HL-60 (cell line): ENCODE measurements around the gene RAB11FIP2.

Experiments used
- DNase-seq, 2 experiments: peaks; one replicate each; pipeline ENCODE4 v3.0.0-alpha.2; 2010 to 2020; ENCODE audit warnings: low read depth in 1 of 2, low spot score in 1 of 2
- H3K27ac ChIP-seq: fragments of 250-450 bp; sonication (Bioruptor Pico); replicated peaks from 2 replicates; pipeline ENCODE4 v1.5.1; 2020; ENCODE audit warnings: mild to moderate bottlenecking, moderate library complexity
- H3K27me3 ChIP-seq: fragments of 250-450 bp; sonication (Bioruptor Pico); 2 replicates; pipeline ENCODE4 v1.5.1; 2021; ENCODE audit warnings: mild to moderate bottlenecking, moderate library complexity; ENCODE audit not compliant: insufficient read depth, poor library complexity, severe bottlenecking
- H3K4me3 ChIP-seq: replicated peaks from 2 replicates; pipeline ENCODE4 v1.5.1; 2011; ENCODE audit warnings: mild to moderate bottlenecking, control low read depth, low read length; ENCODE audit not compliant: insufficient read depth
- GABPA ChIP-seq: IDR thresholded peaks from 2 replicates; pipeline ENCODE4 v1.6.1; 2012; ENCODE audit warnings: low read depth
- POLR2AphosphoS5 ChIP-seq: IDR thresholded peaks from 2 replicates; pipeline ENCODE4 v1.6.1; 2012; ENCODE audit warnings: low read depth
- SPI1 ChIP-seq: IDR thresholded peaks from 2 replicates; pipeline ENCODE4 v1.6.1; 2012; ENCODE audit warnings: low read depth, mild to moderate bottlenecking, borderline replicate concordance
- TF ChIP-seq, protein P1 (sequence below): IDR thresholded peaks from one replicate; pipeline ENCODE4 v1.5.1; 2011; ENCODE audit warnings: low read length, control low read depth, inconsistent platforms; ENCODE audit not compliant: insufficient read depth
- TF ChIP-seq, protein P2 (sequence below): IDR thresholded peaks from 2 replicates; pipeline ENCODE4 v1.6.1; 2012; ENCODE audit warnings: low read depth; ENCODE audit not compliant: insufficient replicate concordance

RAB11FIP2 gene

DNA sequence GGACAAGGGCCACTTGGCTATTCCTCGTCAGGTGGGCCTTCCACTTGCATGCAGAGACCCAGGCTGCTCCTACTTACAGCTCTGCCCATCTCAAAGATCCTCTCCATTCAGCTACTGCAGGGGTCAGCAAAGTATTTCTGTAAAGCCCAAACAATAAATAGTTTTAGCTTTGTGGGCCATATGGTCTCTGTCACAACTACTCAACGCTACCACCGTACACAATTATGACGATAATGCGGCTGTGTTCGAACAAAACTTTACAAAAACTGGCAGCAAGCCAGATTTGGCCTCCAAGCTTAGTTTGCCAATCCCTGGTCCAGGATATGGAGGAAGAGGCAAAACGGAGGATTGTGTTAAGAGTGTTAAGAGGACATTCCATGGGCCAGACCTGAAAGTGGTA, 12.8 kb downstream of the RAB11FIP2 start:
- H3K27ac ChIP-seq, result no peak overlapping the region
- no peak for DNase-seq
- H3K4me3 ChIP-seq, result no peak overlapping the region
- H3K27me3 ChIP-seq, result no peaks in the 10 kb centered on the region
- TF ChIP-seq, protein P1, sequence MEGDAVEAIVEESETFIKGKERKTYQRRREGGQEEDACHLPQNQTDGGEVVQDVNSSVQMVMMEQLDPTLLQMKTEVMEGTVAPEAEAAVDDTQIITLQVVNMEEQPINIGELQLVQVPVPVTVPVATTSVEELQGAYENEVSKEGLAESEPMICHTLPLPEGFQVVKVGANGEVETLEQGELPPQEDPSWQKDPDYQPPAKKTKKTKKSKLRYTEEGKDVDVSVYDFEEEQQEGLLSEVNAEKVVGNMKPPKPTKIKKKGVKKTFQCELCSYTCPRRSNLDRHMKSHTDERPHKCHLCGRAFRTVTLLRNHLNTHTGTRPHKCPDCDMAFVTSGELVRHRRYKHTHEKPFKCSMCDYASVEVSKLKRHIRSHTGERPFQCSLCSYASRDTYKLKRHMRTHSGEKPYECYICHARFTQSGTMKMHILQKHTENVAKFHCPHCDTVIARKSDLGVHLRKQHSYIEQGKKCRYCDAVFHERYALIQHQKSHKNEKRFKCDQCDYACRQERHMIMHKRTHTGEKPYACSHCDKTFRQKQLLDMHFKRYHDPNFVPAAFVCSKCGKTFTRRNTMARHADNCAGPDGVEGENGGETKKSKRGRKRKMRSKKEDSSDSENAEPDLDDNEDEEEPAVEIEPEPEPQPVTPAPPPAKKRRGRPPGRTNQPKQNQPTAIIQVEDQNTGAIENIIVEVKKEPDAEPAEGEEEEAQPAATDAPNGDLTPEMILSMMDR, result no peak
- TF ChIP-seq SPI1, result no peak
- no peak for TF ChIP-seq GABPA
- TF ChIP-seq POLR2AphosphoS5, result no peak
- TF ChIP-seq, protein P2, sequence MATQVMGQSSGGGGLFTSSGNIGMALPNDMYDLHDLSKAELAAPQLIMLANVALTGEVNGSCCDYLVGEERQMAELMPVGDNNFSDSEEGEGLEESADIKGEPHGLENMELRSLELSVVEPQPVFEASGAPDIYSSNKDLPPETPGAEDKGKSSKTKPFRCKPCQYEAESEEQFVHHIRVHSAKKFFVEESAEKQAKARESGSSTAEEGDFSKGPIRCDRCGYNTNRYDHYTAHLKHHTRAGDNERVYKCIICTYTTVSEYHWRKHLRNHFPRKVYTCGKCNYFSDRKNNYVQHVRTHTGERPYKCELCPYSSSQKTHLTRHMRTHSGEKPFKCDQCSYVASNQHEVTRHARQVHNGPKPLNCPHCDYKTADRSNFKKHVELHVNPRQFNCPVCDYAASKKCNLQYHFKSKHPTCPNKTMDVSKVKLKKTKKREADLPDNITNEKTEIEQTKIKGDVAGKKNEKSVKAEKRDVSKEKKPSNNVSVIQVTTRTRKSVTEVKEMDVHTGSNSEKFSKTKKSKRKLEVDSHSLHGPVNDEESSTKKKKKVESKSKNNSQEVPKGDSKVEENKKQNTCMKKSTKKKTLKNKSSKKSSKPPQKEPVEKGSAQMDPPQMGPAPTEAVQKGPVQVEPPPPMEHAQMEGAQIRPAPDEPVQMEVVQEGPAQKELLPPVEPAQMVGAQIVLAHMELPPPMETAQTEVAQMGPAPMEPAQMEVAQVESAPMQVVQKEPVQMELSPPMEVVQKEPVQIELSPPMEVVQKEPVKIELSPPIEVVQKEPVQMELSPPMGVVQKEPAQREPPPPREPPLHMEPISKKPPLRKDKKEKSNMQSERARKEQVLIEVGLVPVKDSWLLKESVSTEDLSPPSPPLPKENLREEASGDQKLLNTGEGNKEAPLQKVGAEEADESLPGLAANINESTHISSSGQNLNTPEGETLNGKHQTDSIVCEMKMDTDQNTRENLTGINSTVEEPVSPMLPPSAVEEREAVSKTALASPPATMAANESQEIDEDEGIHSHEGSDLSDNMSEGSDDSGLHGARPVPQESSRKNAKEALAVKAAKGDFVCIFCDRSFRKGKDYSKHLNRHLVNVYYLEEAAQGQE, result no peak

DNA sequence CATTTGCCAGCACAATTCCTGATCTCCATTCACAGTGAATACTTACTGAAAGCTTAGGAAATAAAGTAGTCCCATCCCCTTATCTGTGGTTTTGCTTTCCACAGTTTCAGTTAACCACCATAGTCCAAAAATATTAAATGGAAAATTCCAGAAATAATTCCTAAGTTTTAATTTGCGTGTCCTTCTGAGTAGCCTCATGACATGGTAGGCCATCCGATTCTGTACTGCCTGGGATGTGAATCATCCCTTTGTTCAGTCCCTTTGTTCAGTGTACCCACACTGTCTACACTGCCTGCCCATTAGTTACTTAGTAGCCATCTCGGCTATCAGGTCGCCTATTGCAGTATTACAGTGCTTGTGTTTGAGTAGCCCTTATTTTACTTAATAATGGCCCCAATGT, 14.2 kb downstream of the RAB11FIP2 start:
- no peak overlapping the region for H3K27ac ChIP-seq
- no peaks in the 10 kb centered on the region for H3K27me3 ChIP-seq
- TF ChIP-seq GABPA (no peak), SPI1 (no peak), POLR2AphosphoS5 (no peak)
- TF ChIP-seq, protein P2, result no peak
- TF ChIP-seq, protein P1, result no peak
- no peak overlapping the region for H3K4me3 ChIP-seq
- DNase-seq, result no peak

DNA sequence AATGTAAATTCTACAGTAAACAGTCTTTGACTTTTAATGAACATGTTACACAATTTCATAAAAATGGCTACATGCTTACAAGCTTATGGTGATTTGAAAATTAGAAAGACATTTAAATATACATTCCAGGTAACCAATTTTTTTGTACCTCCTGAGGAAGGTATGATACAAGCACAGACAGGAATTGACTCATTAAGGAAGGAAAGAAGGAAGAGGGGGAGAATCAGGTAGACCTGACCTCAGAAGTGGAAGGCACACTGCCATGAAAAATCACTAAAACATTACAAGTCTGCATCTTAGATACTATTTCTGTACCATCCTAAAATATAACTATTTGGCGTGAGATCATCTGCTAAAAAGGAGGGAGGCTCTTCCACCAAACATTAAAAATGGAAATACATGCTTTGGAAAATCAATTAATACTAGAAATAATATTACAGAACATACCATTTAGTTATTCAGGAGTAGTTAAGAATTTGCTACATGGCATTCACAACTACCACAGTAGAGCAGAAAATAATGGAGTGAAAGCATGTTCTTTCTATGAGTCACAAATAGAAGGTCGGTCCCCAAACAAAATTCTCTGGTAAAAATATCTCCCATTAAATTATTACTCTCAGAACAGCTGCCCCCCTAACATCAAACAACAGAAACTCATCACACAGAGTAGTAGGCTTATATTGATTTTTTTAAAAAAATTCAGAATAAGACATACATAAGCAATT, 15.2 kb downstream of the RAB11FIP2 start:
- TF ChIP-seq GABPA, result no peak
- TF ChIP-seq, protein P1, result no peak
- no peak for TF ChIP-seq POLR2AphosphoS5
- TF ChIP-seq, protein P2, result no peak
- no peak for TF ChIP-seq SPI1
- no peaks in the 10 kb centered on the region for H3K27me3 ChIP-seq
- H3K27ac ChIP-seq, result no peak overlapping the region
- no peak overlapping the region for H3K4me3 ChIP-seq
- DNase-seq, result no peak
